GM12891 (cell line): Measurements from ENCODE around the gene CFAP74.

Experiments used
- POLR2A ChIP-seq: IDR thresholded peaks from 2 replicates; pipeline ENCODE4 v1.6.1; 2011; ENCODE audit warnings: low read depth, low read length, control low read depth
- POLR2AphosphoS5 ChIP-seq: IDR thresholded peaks from 2 replicates; pipeline ENCODE4 v1.6.1; 2011; ENCODE audit warnings: low read depth, low read length, control low read depth
- SPI1 ChIP-seq: IDR thresholded peaks from 2 replicates; pipeline ENCODE4 v1.6.1; 2011; ENCODE audit warnings: low read depth, low read length, control low read depth
- TAF1 ChIP-seq: IDR thresholded peaks from 2 replicates; pipeline ENCODE4 v1.6.1; 2011; ENCODE audit warnings: low read depth, low read length, control low read depth

DNA sequence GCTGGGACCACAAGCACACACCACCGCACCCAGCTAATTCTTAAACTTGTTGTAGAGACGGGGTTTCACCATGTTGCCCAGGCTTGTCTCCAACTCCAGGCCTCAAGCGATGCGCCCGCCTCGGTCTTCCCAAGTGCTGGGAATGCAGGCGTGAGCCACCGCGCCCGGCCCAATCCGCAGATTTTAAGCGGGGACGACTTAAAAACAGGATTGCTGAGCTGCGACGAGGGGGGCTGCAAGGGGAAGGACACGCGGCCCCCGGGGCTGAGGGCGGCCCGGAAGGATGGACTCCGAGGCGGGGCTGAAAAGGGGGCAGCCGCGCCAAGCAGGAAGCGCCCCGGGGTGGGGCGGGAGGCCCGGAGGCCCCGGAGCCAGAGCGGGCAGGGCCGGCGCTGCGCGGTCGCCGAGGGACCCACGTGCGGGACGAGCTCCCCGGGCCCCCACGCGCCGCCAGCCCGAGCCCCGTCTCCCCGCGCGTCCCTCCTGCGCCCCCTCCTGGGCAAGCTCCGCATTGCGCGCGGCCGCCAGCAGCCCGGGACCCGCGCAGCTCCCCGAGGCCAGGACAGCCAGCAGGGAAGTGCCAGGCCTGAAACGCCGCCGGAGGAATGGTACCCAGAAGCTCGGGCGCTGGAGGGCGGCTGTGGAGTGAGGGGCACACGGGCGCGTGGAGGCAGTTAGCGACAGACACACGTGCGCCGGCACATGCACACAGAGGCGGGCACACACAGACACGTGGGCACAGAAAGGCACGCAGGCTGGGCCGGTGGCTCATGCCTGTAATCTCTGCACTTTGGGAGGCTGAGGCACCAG lies 41.1 kb upstream of the CFAP74 start:
- TF ChIP-seq TAF1 (no peak), POLR2A (no peak), POLR2AphosphoS5 (no peak), SPI1 (no peak)
